Measurements from ENCODE around the gene EXOC1. TPM values are rescaled to one million over a fixed set of nuclear protein-coding genes. Genes with fewer than 3 reads are reported as not detected.

Gene EXOC1
- total and polyA plus RNA-seq, 12 donors = 13.1 to 26.3 (median 21.5) TPM

GRCh38 chr4:55866973-55867574, 13.6 kb downstream of the EXOC1 start:
- H3K27me3 ChIP-seq = no peaks in the 10 kb centered on the region
- DNase-seq = peak in 1 of 2 donors; percentile 8
- no peaks in the 10 kb centered on the region for H3K9me3 ChIP-seq
- H3K36me3 ChIP-seq = peaks cover 0 to 80% (median 35%) of the 10 kb centered on the region in 9 donors
- WGBS, 2 donors = 8 to 10% methylated on average over 4 of the region's 4 CpGs
- no peak overlapping the region for H3K4me3 ChIP-seq
- peaks cover 0 to 27% (median 20%) of the 10 kb centered on the region in 9 donors for H3K4me1 ChIP-seq
- intact Hi-C loops (cut with DNase I) = loop anchor here in 3 of 10 donors (5.0 to 10.0 kb wide), 4 partner anchors 322 to 522 kb away; partner anchors contain the start of genes CLOCK (in 2 of the 3) and SRD5A3 (in 2 of the 3)
- peak; percentile 65 to 95 (median 88) for TF ChIP-seq CTCF (IDR thresholded peaks at IDR 0.05)
- peak; percentile 64 to 96 (median 90) for ATAC-seq
- peak overlapping the region in 6 of 10 donors; percentile 36 to 77 (median 61) for H3K27ac ChIP-seq

DNA sequence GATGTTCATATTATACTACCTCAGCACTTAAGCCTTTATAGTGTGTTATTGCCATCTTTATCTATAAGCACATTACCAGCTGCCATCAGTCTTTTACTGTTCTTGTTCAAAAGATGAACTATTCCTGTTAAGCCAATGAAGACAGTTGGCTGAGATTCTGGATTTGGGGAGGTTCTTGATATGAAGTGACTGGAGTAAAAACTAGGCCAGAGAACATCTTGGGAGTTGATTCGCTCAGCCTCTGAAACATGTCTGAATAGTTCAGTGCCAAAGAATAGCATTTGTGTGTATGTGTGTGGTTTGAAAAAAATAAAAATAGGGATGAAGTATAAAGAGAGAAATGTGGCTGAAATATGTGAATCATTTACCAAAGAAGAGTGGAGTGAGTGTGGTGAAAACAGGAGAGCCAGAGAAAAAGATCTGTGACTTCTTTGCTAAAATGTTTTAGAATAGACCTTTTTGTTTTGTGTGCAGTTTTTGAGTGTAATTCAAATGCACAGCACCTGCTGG, 15.2 kb downstream of the EXOC1 start:
- DNase-seq (no peak), ATAC-seq (no peak)
- no peak for TF ChIP-seq CTCF (IDR thresholded peaks at IDR 0.05)
- Histone ChIP-seq H3K36me3 (peaks cover 0 to 80% (median 44%) of the 10 kb centered on the region in 9 donors), H3K4me1 (peaks cover 0 to 27% (median 20%) of the 10 kb centered on the region in 9 donors), H3K9me3 (no peaks in the 10 kb centered on the region), H3K27me3 (no peaks in the 10 kb centered on the region), H3K27ac (no peak overlapping the region), H3K4me3 (no peak overlapping the region)
- intact Hi-C loops (cut with DNase I) = loop anchor here in 3 of 10 donors (5.0 to 10.0 kb wide), 4 partner anchors 324 to 524 kb away; partner anchors contain the start of genes CLOCK (in 2 of the 3) and SRD5A3 (in 2 of the 3)
- 87 to 94% methylated on average over 1 of the region's 1 CpG for WGBS, 2 donors

DNA sequence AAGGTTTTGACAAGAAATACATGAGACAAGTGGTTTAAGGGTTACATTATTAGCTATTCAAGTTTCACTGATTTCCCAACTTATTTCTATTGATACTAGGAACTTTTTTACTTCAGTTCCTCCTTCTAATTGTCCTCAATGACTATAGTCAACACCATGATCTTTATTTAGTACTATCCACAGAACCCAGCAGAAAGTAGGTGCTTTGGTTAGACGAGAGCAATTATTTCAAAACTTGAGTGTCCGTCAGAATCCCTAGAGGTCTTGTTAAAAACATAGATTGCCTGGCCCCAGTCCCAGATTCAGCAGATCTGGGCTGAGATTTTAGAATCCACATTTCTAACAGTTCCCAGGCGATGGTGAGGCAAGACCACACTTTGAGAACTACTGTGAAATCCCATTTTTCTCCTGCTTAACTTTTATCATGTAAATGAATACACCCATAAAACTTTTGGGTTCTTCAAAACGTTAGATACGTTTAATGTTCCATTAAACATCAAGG, 17.9 kb downstream of the EXOC1 start:
- ATAC-seq = no peak
- no peak overlapping the region for H3K27ac ChIP-seq
- no peak for TF ChIP-seq CTCF (IDR thresholded peaks at IDR 0.05)
- peaks cover 0 to 87% (median 47%) of the 10 kb centered on the region in 9 donors for H3K36me3 ChIP-seq
- intact Hi-C loops (cut with DNase I) = no loop called here
- no peak for DNase-seq
- peaks cover 0 to 16% (median 12%) of the 10 kb centered on the region in 9 donors for H3K4me1 ChIP-seq
- no peaks in the 10 kb centered on the region for H3K9me3 ChIP-seq
- no peak overlapping the region for H3K4me3 ChIP-seq
- 62 to 76% methylated on average over 5 of the region's 5 CpGs for WGBS, 2 donors
- no peaks in the 10 kb centered on the region for H3K27me3 ChIP-seq

- no peak for ATAC-seq
- Histone ChIP-seq H3K9me3 (no peaks in the 10 kb centered on the region), H3K27ac (no peak overlapping the region), H3K4me1 (peaks cover 0 to 10% (median 0%) of the 10 kb centered on the region in 9 donors), H3K4me3 (no peak overlapping the region), H3K36me3 (peaks cover 0 to 98% (median 52%) of the 10 kb centered on the region in 9 donors), H3K27me3 (no peaks in the 10 kb centered on the region)
- DNase-seq = no peak
- intact Hi-C loops (cut with DNase I) = no loop called here
- TF ChIP-seq CTCF (IDR thresholded peaks at IDR 0.05) = no peak
Observed at GRCh38 chr4:55874831-55875230, 21.4 kb downstream of the EXOC1 start.

Measured in heart right ventricle (tissue), 16 donors.